Astrocyte (in vitro differentiated cells and primary cell): ENCODE results near the gene TTC22.

Source experiments
- EZH2 ChIP-seq: IDR thresholded peaks from 2 replicates; pipeline ENCODE4 v1.6.1; 2012; ENCODE audit warnings: mild to moderate bottlenecking, low read length, inconsistent platforms; ENCODE audit not compliant: insufficient read depth
- TF ChIP-seq, protein P1 (sequence below): IDR thresholded peaks from 2 replicates; pipeline ENCODE4 v1.5.1; 2011; ENCODE audit warnings: low read depth, mild to moderate bottlenecking, inconsistent platforms, low read length, moderate library complexity; ENCODE audit not compliant: insufficient read depth

- TF ChIP-seq, protein P1, sequence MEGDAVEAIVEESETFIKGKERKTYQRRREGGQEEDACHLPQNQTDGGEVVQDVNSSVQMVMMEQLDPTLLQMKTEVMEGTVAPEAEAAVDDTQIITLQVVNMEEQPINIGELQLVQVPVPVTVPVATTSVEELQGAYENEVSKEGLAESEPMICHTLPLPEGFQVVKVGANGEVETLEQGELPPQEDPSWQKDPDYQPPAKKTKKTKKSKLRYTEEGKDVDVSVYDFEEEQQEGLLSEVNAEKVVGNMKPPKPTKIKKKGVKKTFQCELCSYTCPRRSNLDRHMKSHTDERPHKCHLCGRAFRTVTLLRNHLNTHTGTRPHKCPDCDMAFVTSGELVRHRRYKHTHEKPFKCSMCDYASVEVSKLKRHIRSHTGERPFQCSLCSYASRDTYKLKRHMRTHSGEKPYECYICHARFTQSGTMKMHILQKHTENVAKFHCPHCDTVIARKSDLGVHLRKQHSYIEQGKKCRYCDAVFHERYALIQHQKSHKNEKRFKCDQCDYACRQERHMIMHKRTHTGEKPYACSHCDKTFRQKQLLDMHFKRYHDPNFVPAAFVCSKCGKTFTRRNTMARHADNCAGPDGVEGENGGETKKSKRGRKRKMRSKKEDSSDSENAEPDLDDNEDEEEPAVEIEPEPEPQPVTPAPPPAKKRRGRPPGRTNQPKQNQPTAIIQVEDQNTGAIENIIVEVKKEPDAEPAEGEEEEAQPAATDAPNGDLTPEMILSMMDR = no peak
- TF ChIP-seq EZH2 = no peak
Observed at GRCh38 chr1:54845772-54846171, 44.6 kb upstream of the TTC22 start.
